AG04449 (cell line): ENCODE results near the gene PRR15.

ENCODE experiments used
- CTCF ChIA-PET: fragments of 350-600 bp; formaldehyde crosslinking; extraction: SDS; loops from one replicate; lab custom pipeline; 2021; ENCODE audit warnings: antibody characterized with exemption; lab: Yijun Ruan, JAX
- POLR2A ChIA-PET: fragments of 400-600, 350-600 bp; formaldehyde crosslinking; extraction: SDS; loops from one replicate; lab custom pipeline; 2020; ENCODE audit warnings: antibody characterized with exemption, inconsistent platforms; lab: Yijun Ruan, JAX
- DNase-seq: peaks from one replicate; pipeline ENCODE4 v3.0.0-alpha.2; 2010; ENCODE audit warnings: low read depth, low spot score
- H3K4me3 ChIP-seq: 2 replicates; pipeline ENCODE4 v1.5.1; 2011; ENCODE audit warnings: low read depth, mild to moderate bottlenecking, control low read depth, low read length
- CTCF ChIP-seq: IDR thresholded peaks from one replicate; pipeline ENCODE4 v1.5.1; 2011; ENCODE audit warnings: mild to moderate bottlenecking, moderate library complexity, low read length, control low read depth, inconsistent platforms; ENCODE audit not compliant: insufficient read depth; ENCODE audit errors: missing control alignments

The PRR15 gene

GRCh38 chr7:29607889-29608288 is 44.3 kb downstream of the PRR15 start:
- TF ChIP-seq CTCF = no peak
- no peak overlapping the region for H3K4me3 ChIP-seq
- ChIA-PET CTCF (interaction anchor here (0.7 to 1.5 kb wide), 3 partner anchors 11 to 15 kb away, joined by 3 to 4 read pairs (median 4); no protein-coding TSS in a partner anchor), POLR2A (no interaction called here)
- peak; percentile 10 for DNase-seq

- CTCF ChIA-PET = interaction anchor here (1.2 kb wide), 1 partner anchor 11 kb away, joined by 3 read pairs; no protein-coding TSS in a partner anchor
- POLR2A ChIA-PET = no interaction called here
- peak; percentile 33 for TF ChIP-seq CTCF
- DNase-seq = no peak
- no peak overlapping the region for H3K4me3 ChIP-seq
Observed at GRCh38 chr7:29609162-29610037, 45.8 kb downstream of the PRR15 start.

GRCh38 chr7:29610086-29610485 is 46.5 kb downstream of the PRR15 start:
- ChIA-PET POLR2A (no interaction called here), CTCF (interaction anchor here (0.8 kb wide), 1 partner anchor 9 kb away, joined by 3 read pairs; no protein-coding TSS in a partner anchor)
- no peak overlapping the region for H3K4me3 ChIP-seq
- no peak for TF ChIP-seq CTCF
- DNase-seq = no peak

GRCh38 chr7:29611941-29612544 is 48.4 kb downstream of the PRR15 start:
- DNase-seq = no peak
- no peak overlapping the region for H3K4me3 ChIP-seq
- ChIA-PET POLR2A (no interaction called here), CTCF (no interaction called here)
- no peak for TF ChIP-seq CTCF

DNA sequence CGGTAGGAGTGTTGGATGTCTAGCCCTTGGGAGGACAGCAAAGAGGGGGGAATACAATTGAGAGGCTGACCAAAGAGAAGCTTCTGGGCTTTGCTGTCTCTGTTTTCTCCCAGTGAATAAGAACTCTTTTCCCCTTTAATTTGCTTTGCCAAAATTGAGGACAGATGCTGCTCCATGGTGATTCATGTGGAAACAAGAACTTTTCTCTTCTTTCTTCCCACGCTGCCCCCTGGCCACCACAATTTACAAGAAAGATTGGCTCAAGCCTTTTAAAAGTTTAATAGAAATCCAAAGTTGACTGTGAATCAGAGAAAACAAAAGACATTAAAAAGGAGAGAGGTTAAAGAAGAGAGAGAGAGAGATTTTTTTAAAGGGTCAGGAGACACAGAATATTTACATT is 49.0 kb downstream of the PRR15 start:
- POLR2A ChIA-PET = no interaction called here
- CTCF ChIA-PET = interaction anchor here (0.6 to 1.2 kb wide), 2 partner anchors 10 to 24 kb away, joined by 3 to 5 read pairs; no protein-coding TSS in a partner anchor
- peak; percentile 21 for DNase-seq
- TF ChIP-seq CTCF = no peak
- no peak overlapping the region for H3K4me3 ChIP-seq

GRCh38 chr7:29613100-29613499 is 49.5 kb downstream of the PRR15 start:
- DNase-seq = no peak
- TF ChIP-seq CTCF = no peak
- no peak overlapping the region for H3K4me3 ChIP-seq
- ChIA-PET POLR2A (no interaction called here), CTCF (interaction anchor here (0.6 to 1.2 kb wide), 2 partner anchors 9 to 24 kb away, joined by 3 to 5 read pairs; no protein-coding TSS in a partner anchor)
